WERI-Rb-1 (cell line): ENCODE measurements around the gene TRIM44.

Source experiments
- DNase-seq: peaks from one replicate; pipeline ENCODE4 v3.0.0-alpha.2; 2020
- H3K27ac ChIP-seq: fragments of 250-450 bp; sonication (Bioruptor Pico); 2 replicates; pipeline ENCODE4 v1.5.1; 2020; ENCODE audit warnings: mild to moderate bottlenecking, moderate library complexity
- H3K27me3 ChIP-seq: fragments of 250-450 bp; sonication (Bioruptor Pico); 2 replicates; pipeline ENCODE4 v1.5.1; 2021; ENCODE audit warnings: mild to moderate bottlenecking, low read depth, moderate library complexity; ENCODE audit not compliant: insufficient read depth, severe bottlenecking
- H3K36me3 ChIP-seq: fragments of 250-450 bp; sonication (Bioruptor Pico); 2 replicates; pipeline ENCODE4 v1.5.1; 2020; ENCODE audit warnings: mild to moderate bottlenecking, moderate library complexity
- H3K4me3 ChIP-seq: 2 replicates; pipeline ENCODE4 v1.5.1; 2011; ENCODE audit warnings: low read depth, mild to moderate bottlenecking, control low read depth, low read length
- H3K9me3 ChIP-seq: fragments of 250-450 bp; sonication (Bioruptor Pico); 2 replicates; pipeline ENCODE4 v1.5.1; 2021; ENCODE audit warnings: mild to moderate bottlenecking, moderate library complexity; ENCODE audit not compliant: severe bottlenecking
- CTCF ChIP-seq: IDR thresholded peaks from 2 replicates; pipeline ENCODE4 v1.5.1; 2011; ENCODE audit warnings: low read depth, mild to moderate bottlenecking, control low read depth, inconsistent platforms, low read length

TRIM44 gene

GRCh38 chr11:35725885-35726284 lies 63.3 kb downstream of the TRIM44 start:
- no peak for TF ChIP-seq CTCF
- no peak for DNase-seq
- H3K36me3 ChIP-seq, result peaks cover 16% of the 10 kb centered on the region
- no peaks in the 10 kb centered on the region for H3K27me3 ChIP-seq
- H3K27ac ChIP-seq, result no peak overlapping the region
- no peaks in the 10 kb centered on the region for H3K9me3 ChIP-seq
- H3K4me3 ChIP-seq, result no peak overlapping the region

GRCh38 chr11:35727140-35727539 lies 64.6 kb downstream of the TRIM44 start:
- Histone ChIP-seq H3K27me3 (no peaks in the 10 kb centered on the region), H3K27ac (no peak overlapping the region), H3K4me3 (no peak overlapping the region), H3K9me3 (no peaks in the 10 kb centered on the region), H3K36me3 (peaks cover 16% of the 10 kb centered on the region)
- TF ChIP-seq CTCF, result no peak
- DNase-seq, result no peak

GRCh38 chr11:35730254-35730653 lies 67.7 kb downstream of the TRIM44 start:
- H3K36me3 ChIP-seq, result peaks cover 16% of the 10 kb centered on the region
- DNase-seq, result no peak
- H3K9me3 ChIP-seq, result no peaks in the 10 kb centered on the region
- H3K4me3 ChIP-seq, result no peak overlapping the region
- no peak overlapping the region for H3K27ac ChIP-seq
- no peak for TF ChIP-seq CTCF
- H3K27me3 ChIP-seq, result no peaks in the 10 kb centered on the region

- Histone ChIP-seq H3K36me3 (no peaks in the 10 kb centered on the region; the same call in none of the 2 replicates), H3K9me3 (no peaks in the 10 kb centered on the region), H3K4me3 (no peak overlapping the region), H3K27me3 (no peaks in the 10 kb centered on the region), H3K27ac (no peak overlapping the region)
- TF ChIP-seq CTCF, result no peak
- DNase-seq, result no peak
Measured at GRCh38 chr11:35734669-35735410, 72.3 kb downstream of the TRIM44 start.

GRCh38 chr11:35735411-35735810 lies 72.8 kb downstream of the TRIM44 start:
- Histone ChIP-seq H3K4me3 (no peak overlapping the region), H3K27ac (no peak overlapping the region), H3K27me3 (no peaks in the 10 kb centered on the region), H3K9me3 (no peaks in the 10 kb centered on the region), H3K36me3 (no peaks in the 10 kb centered on the region; the same call in none of the 2 replicates)
- no peak for TF ChIP-seq CTCF
- DNase-seq, result no peak

GRCh38 chr11:35735903-35736302 lies 73.3 kb downstream of the TRIM44 start:
- Histone ChIP-seq H3K9me3 (no peaks in the 10 kb centered on the region), H3K27me3 (no peaks in the 10 kb centered on the region), H3K27ac (no peak overlapping the region), H3K36me3 (no peaks in the 10 kb centered on the region; the same call in none of the 2 replicates), H3K4me3 (no peak overlapping the region)
- no peak for DNase-seq
- TF ChIP-seq CTCF, result no peak
